ENCODE results near the gene KRTAP10-1. TPM values are rescaled to one million over a fixed set of nuclear protein-coding genes. Genes with fewer than 3 reads are reported as not detected.

KRTAP10-1 gene
- total and polyA plus RNA-seq, 9 of the 15 experiments (the other 6 are each of a cell fraction or from before 2014, with no cell fraction given), result not detected

DNA sequence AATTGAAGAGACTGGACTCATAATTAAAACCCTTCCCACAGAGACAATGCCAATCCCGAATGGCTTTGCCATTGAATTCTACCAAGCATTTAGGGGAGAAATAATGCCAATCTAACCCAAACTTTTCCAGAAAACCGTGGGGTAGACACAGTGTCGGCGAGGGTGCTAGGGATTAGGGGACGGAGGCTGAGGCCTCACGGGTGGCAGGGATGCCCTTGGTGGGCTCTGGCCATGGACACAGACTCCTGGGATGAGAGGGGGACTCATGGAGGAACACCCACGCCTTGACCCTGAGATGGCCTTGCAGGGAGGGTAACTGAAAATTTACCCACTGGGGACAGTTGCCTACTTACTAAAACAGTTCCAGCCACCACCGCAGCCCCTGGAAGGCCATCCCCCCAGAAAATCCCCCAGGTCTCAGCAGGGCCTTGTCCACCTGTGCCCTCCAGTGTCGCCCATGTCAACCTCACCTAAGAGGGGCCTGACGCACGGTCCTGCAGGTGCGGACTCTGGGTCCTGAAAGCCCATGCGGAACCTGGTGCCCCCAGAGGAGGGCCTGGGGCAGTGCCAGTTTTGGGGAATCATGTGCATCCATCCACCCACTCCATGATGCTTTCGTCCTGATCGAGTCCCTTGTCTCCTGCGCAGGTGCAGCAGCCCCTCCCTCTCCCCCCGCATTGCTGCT, 38.5 kb upstream of the KRTAP10-1 start:
- no peaks in the 10 kb centered on the region for H3K79me2 ChIP-seq (ENCODE audit: control insufficient read depth, insufficient read depth, low read length)
- ChIA-PET CTCF (ENCODE audit: low intra/inter-chr PET ratio) (no interaction called here), POLR2A (no interaction called here)
- H3K4me1 ChIP-seq (replicated peaks in 1 of 2; ENCODE audit: control insufficient read depth in 2 of 2, insufficient read depth in 2 of 2, low read length in 2 of 2), result peaks cover 0 to 4% of the 10 kb centered on the region in 2 experiments; a peak in 2 of 5 replicates
- no peak overlapping the region for H3K9ac ChIP-seq (ENCODE audit: insufficient read depth in 1 of 2, low read depth in 2 of 2, low read length in 2 of 2)
- H3K4me3 ChIP-seq, result no peak overlapping the region
- no peak overlapping the region for H3K4me2 ChIP-seq (ENCODE audit: insufficient read depth, low read length)
- H3K9me3 ChIP-seq (replicated peaks; ENCODE audit: control insufficient read depth, insufficient read depth, low read depth, low read length), result peaks cover 3% of the 10 kb centered on the region
- H4K20me1 ChIP-seq (replicated peaks; ENCODE audit: control insufficient read depth, insufficient read depth, low read length), result no peaks in the 10 kb centered on the region
- no peak for DNase-seq (ENCODE audit: extremely low read depth in 1 of 4, low spot score in 3 of 4)
- peaks cover 0 to 30% of the 10 kb centered on the region in 2 experiments; a peak in 3 of 5 replicates for H3K27me3 ChIP-seq (ENCODE audit: control insufficient read depth in 2 of 2, insufficient read depth in 2 of 2, low read length in 2 of 2)
- in situ Hi-C loops (cut with MboI) (no loop called here), intact Hi-C loops (cut with micrococcal nuclease) (no loop called here)
- BruUV-seq (replicated peaks), result no TSS peak
- FAIRE-seq, result no peak
- TF ChIP-seq ARNT (IDR thresholded peaks at IDR 0.05) (no peak), SIX5 (IDR thresholded peaks at IDR 0.05; ENCODE audit: borderline replicate concordance in 1 of 2, insufficient read depth in 1 of 2, low read depth in 1 of 2, low read length in 2 of 2) (no peak), SOX6 (IDR thresholded peaks at IDR 0.05) (no peak), YBX1 (IDR thresholded peaks at IDR 0.05) (no peak), MCM3 (IDR thresholded peaks at IDR 0.05) (no peak), ELF4 (CRISPR knock-in tag; IDR thresholded peaks at IDR 0.05) (no peak), ZNF668 (CRISPR knock-in tag; IDR thresholded peaks at IDR 0.05) (no peak), HNRNPK (IDR thresholded peaks at IDR 0.05; ENCODE audit: low read depth, low read length, poor library complexity, severe bottlenecking) (no peak), CBX1 (IDR thresholded peaks at IDR 0.05; ENCODE audit: low read depth) (no peak)
- TF ChIP-seq, protein P1, sequence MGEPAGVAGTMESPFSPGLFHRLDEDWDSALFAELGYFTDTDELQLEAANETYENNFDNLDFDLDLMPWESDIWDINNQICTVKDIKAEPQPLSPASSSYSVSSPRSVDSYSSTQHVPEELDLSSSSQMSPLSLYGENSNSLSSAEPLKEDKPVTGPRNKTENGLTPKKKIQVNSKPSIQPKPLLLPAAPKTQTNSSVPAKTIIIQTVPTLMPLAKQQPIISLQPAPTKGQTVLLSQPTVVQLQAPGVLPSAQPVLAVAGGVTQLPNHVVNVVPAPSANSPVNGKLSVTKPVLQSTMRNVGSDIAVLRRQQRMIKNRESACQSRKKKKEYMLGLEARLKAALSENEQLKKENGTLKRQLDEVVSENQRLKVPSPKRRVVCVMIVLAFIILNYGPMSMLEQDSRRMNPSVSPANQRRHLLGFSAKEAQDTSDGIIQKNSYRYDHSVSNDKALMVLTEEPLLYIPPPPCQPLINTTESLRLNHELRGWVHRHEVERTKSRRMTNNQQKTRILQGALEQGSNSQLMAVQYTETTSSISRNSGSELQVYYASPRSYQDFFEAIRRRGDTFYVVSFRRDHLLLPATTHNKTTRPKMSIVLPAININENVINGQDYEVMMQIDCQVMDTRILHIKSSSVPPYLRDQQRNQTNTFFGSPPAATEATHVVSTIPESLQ (CRISPR knock-in tag; IDR thresholded peaks at IDR 0.05), result no peak
- TF ChIP-seq, protein P2, sequence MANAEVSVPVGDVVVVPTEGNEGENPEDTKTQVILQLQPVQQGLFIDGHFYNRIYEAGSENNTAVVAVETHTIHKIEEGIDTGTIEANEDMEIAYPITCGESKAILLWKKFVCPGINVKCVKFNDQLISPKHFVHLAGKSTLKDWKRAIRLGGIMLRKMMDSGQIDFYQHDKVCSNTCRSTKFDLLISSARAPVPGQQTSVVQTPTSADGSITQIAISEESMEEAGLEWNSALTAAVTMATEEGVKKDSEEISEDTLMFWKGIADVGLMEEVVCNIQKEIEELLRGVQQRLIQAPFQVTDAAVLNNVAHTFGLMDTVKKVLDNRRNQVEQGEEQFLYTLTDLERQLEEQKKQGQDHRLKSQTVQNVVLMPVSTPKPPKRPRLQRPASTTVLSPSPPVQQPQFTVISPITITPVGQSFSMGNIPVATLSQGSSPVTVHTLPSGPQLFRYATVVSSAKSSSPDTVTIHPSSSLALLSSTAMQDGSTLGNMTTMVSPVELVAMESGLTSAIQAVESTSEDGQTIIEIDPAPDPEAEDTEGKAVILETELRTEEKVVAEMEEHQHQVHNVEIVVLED (CRISPR knock-in tag; IDR thresholded peaks at IDR 0.05), result no peak
- TF ChIP-seq, protein P3, sequence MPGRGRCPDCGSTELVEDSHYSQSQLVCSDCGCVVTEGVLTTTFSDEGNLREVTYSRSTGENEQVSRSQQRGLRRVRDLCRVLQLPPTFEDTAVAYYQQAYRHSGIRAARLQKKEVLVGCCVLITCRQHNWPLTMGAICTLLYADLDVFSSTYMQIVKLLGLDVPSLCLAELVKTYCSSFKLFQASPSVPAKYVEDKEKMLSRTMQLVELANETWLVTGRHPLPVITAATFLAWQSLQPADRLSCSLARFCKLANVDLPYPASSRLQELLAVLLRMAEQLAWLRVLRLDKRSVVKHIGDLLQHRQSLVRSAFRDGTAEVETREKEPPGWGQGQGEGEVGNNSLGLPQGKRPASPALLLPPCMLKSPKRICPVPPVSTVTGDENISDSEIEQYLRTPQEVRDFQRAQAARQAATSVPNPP (IDR thresholded peaks at IDR 0.05; ENCODE audit: borderline replicate concordance, insufficient read depth, insufficient read length), result no peak
- TF ChIP-seq, protein P4, sequence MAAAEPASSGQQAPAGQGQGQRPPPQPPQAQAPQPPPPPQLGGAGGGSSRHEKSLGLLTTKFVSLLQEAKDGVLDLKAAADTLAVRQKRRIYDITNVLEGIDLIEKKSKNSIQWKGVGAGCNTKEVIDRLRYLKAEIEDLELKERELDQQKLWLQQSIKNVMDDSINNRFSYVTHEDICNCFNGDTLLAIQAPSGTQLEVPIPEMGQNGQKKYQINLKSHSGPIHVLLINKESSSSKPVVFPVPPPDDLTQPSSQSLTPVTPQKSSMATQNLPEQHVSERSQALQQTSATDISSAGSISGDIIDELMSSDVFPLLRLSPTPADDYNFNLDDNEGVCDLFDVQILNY (CRISPR knock-in tag; IDR thresholded peaks at IDR 0.05), result no peak
- H3K9me1 ChIP-seq (ENCODE audit: control insufficient read depth, insufficient read depth, low read length), result no peaks in the 10 kb centered on the region
- H3K27ac ChIP-seq (ENCODE audit: extremely low read depth, low read depth, low read length), result no peak overlapping the region
- no peak overlapping the region for H2AFZ ChIP-seq (ENCODE audit: low read depth, low read length)
- no peaks in the 10 kb centered on the region for H3K36me3 ChIP-seq (ENCODE audit: control insufficient read depth, insufficient read depth, low read length)
- WGBS (ENCODE audit: insufficient coverage, low coverage, missing lambda C conversion rate), result 5% methylated on average over 15 of the region's 17 CpGs
- ATAC-seq, result no peak

All from K562 (cell line).